H9 (cell line): ENCODE results near the gene PXYLP1. TPM values are rescaled to one million over a fixed set of nuclear protein-coding genes. Genes with fewer than 3 reads are reported as not detected.
A peak's percentile ranks its signal among the peaks of the same experiment; 100 is the strongest.

ENCODE experiments used
- DNase-seq: peaks from one replicate; pipeline ENCODE4 v3.0.0-alpha.2; 2017
- H2AFZ ChIP-seq: one replicate; pipeline ENCODE4 v1.6.1; 2013; ENCODE audit warnings: mild to moderate bottlenecking, low read length, control low read depth, moderate library complexity
- H2AK5ac ChIP-seq: 2 replicates; pipeline ENCODE4 v1.6.1; 2013; ENCODE audit warnings: low read length, control low read depth, mixed read lengths; ENCODE audit not compliant: insufficient read length
- H2BK120ac ChIP-seq: one replicate; pipeline ENCODE4 v1.6.1; 2013; ENCODE audit warnings: low read depth, mild to moderate bottlenecking, low read length, control low read depth, inconsistent platforms; ENCODE audit not compliant: poor library complexity, severe bottlenecking
- H2BK12ac ChIP-seq: 2 replicates; pipeline ENCODE4 v1.6.1; 2013; ENCODE audit warnings: low read length, control low read depth, mixed read lengths, low read depth; ENCODE audit not compliant: insufficient read length
- H2BK15ac ChIP-seq: 2 replicates; pipeline ENCODE4 v1.6.1; 2013; ENCODE audit warnings: low read depth, low read length, control low read depth
- H2BK20ac ChIP-seq: one replicate; pipeline ENCODE4 v1.6.1; 2013; ENCODE audit warnings: low read depth, mild to moderate bottlenecking, low read length, control low read depth, inconsistent platforms; ENCODE audit not compliant: poor library complexity, severe bottlenecking
- H2BK5ac ChIP-seq: 2 replicates; pipeline ENCODE4 v1.6.1; 2013; ENCODE audit warnings: low read length, control low read depth, mixed read lengths; ENCODE audit not compliant: insufficient read length
- H3K14ac ChIP-seq: 2 replicates; pipeline ENCODE4 v1.6.1; 2013; ENCODE audit warnings: low read length, control low read depth; ENCODE audit not compliant: insufficient read depth
- H3K18ac ChIP-seq: 2 replicates; pipeline ENCODE4 v1.6.1; 2013; ENCODE audit warnings: low read depth, mild to moderate bottlenecking, mixed read lengths, low read length, control low read depth; ENCODE audit not compliant: insufficient read length
- H3K23ac ChIP-seq: 2 replicates; pipeline ENCODE4 v1.6.1; 2013; ENCODE audit warnings: low read length, control low read depth, mixed read lengths, low read depth; ENCODE audit not compliant: insufficient read length
- H3K23me2 ChIP-seq: 2 replicates; pipeline ENCODE4 v1.6.1; 2013; ENCODE audit warnings: low read depth, mild to moderate bottlenecking, mixed read lengths, low read length, control low read depth; ENCODE audit not compliant: insufficient read length, poor library complexity, severe bottlenecking
- H3K27ac ChIP-seq: 2 replicates; pipeline ENCODE4 v1.5.1; 2013; ENCODE audit warnings: low read length, control low read depth, mixed read lengths, low read depth; ENCODE audit not compliant: insufficient read length
- H3K27me3 ChIP-seq: 2 replicates; pipeline ENCODE4 v1.6.1; 2013; ENCODE audit warnings: low read length, control low read depth, inconsistent platforms; ENCODE audit not compliant: insufficient read depth
- H3K4ac ChIP-seq: 2 replicates; pipeline ENCODE4 v1.6.1; 2013; ENCODE audit warnings: low read depth, mild to moderate bottlenecking, control low read depth, inconsistent platforms, low read length, moderate library complexity
- H3K4me1 ChIP-seq: 2 replicates; pipeline ENCODE4 v1.6.1; 2013; ENCODE audit warnings: low read length, control low read depth, inconsistent platforms; ENCODE audit not compliant: insufficient read depth
- H3K4me2 ChIP-seq: 2 replicates; pipeline ENCODE4 v1.6.1; 2013; ENCODE audit warnings: low read length, control low read depth, mixed read lengths; ENCODE audit not compliant: insufficient read length, insufficient read depth
- H3K56ac ChIP-seq: 2 replicates; pipeline ENCODE4 v1.6.1; 2013; ENCODE audit warnings: low read depth, mild to moderate bottlenecking, mixed read lengths, low read length, control low read depth; ENCODE audit not compliant: insufficient read length
- H3K79me1 ChIP-seq: 2 replicates; pipeline ENCODE4 v1.6.1; 2013; ENCODE audit warnings: low read depth, mild to moderate bottlenecking, moderate library complexity, low read length, control low read depth, inconsistent platforms; ENCODE audit not compliant: insufficient read depth, poor library complexity, severe bottlenecking
- H3K79me2 ChIP-seq: 2 replicates; pipeline ENCODE4 v1.6.1; 2013; ENCODE audit warnings: low read length, control low read depth, inconsistent platforms; ENCODE audit not compliant: insufficient read depth
- H3K9ac ChIP-seq: 2 replicates; pipeline ENCODE4 v1.6.1; 2013; ENCODE audit warnings: low read length, control low read depth, mixed read lengths; ENCODE audit not compliant: insufficient read length; ENCODE audit errors: extremely low read depth
- H3K9me3 ChIP-seq: one replicate; pipeline ENCODE4 v1.6.1; 2013; ENCODE audit warnings: low read depth, low read length, inconsistent platforms; ENCODE audit not compliant: control insufficient read depth
- H3T11ph ChIP-seq: one replicate; pipeline ENCODE4 v1.6.1; 2013; ENCODE audit warnings: mild to moderate bottlenecking, low read length, control low read depth, inconsistent platforms
- H4K20me1 ChIP-seq: one replicate; pipeline ENCODE4 v1.6.1; 2013; ENCODE audit not compliant: control insufficient read depth, insufficient read length, insufficient read depth
- H4K5ac ChIP-seq: 2 replicates; pipeline ENCODE4 v1.6.1; 2013; ENCODE audit warnings: low read depth, mild to moderate bottlenecking, mixed read lengths, low read length, control low read depth; ENCODE audit not compliant: insufficient read length
- H4K8ac ChIP-seq: replicated peaks from 2 replicates; pipeline ENCODE4 v1.6.1; 2013; ENCODE audit warnings: low read length, control low read depth, mixed read lengths, low read depth; ENCODE audit not compliant: insufficient read length
- H4K91ac ChIP-seq: 2 replicates; pipeline ENCODE4 v1.6.1; 2013; ENCODE audit warnings: low read depth, mild to moderate bottlenecking, moderate library complexity, mixed read lengths, low read length, control low read depth; ENCODE audit not compliant: insufficient read length
- H3K27ac Mint-ChIP-seq, 3 experiments: 2 replicates in 2 of 3; 3 replicates in 1 of 3; pipeline ENCODE4 v1.8.0; 2020 to 2021; ENCODE audit warnings: mixed read lengths in 3 of 3, mild to moderate bottlenecking in 1 of 3, moderate library complexity in 1 of 3
- H3K27me3 Mint-ChIP-seq: 2 replicates; pipeline ENCODE4 v1.8.0; 2021; ENCODE audit warnings: low read depth, mild to moderate bottlenecking, moderate library complexity, mixed read lengths
- H3K36me3 Mint-ChIP-seq, 3 experiments: 2 replicates in 2 of 3; 3 replicates in 1 of 3; pipeline ENCODE4 v1.8.0; 2020 to 2021; ENCODE audit warnings: low read depth in 3 of 3, mixed read lengths in 3 of 3; ENCODE audit not compliant: insufficient read depth in 1 of 3
- H3K4me1 Mint-ChIP-seq, 2 experiments: 2 replicates each; pipeline ENCODE4 v1.8.0; 2020; ENCODE audit warnings: mixed read lengths in 2 of 2
- H3K4me3 Mint-ChIP-seq, 2 experiments: 2 replicates in 1 of 2; 3 replicates in 1 of 2; pipeline ENCODE4 v1.8.0; 2020 to 2021; ENCODE audit warnings: mild to moderate bottlenecking in 2 of 2, mixed read lengths in 2 of 2, moderate library complexity in 1 of 2
- H3K9me3 Mint-ChIP-seq, 2 experiments: 2 replicates in 1 of 2; 3 replicates in 1 of 2; pipeline ENCODE4 v1.8.0; 2020; ENCODE audit warnings: mild to moderate bottlenecking in 2 of 2, mixed read lengths in 2 of 2, moderate library complexity in 1 of 2
- CTCF ChIP-seq: fragments of 200-600 bp; sonication (generic); conservative IDR thresholded peaks from 3 replicates; pipeline ENCODE4 v1.8.0; 2021; ENCODE audit warnings: antibody characterized with exemption, mild to moderate bottlenecking
- WGBS: extraction: QIAGEN DNeasy Blood & Tissue Kit; methylation state at CpG from one replicate; pipeline ENCODE4 v1.1.7; 2013; ENCODE audit warnings: missing lambda C conversion rate, low lambda C conversion rate, mixed read lengths; ENCODE audit not compliant: insufficient read length; ENCODE audit errors: extremely low coverage; 5-methylcytosine and 5-hydroxymethylcytosine counted together
- total RNA-seq: library from RNA; stranded (reverse); gene quantifications from 2 replicates; pipeline ENCODE4 v1.2.1, GENCODE V29; 2021

The PXYLP1 gene
- total RNA-seq, 1 experiment from 2014 or later: 17.9 TPM

- Histone ChIP-seq H2BK20ac (no peak overlapping the region), H3K9ac (no peak overlapping the region), H3K14ac (no peak overlapping the region), H3K23me2 (no peaks in the 10 kb centered on the region), H3K4ac (no peak overlapping the region), H4K8ac (no peak overlapping the region), H3K56ac (no peak overlapping the region), H3T11ph (no peak overlapping the region), H3K18ac (no peak overlapping the region), H2BK5ac (no peak overlapping the region), H4K5ac (no peak overlapping the region), H2BK15ac (no peak overlapping the region), H3K4me2 (no peak overlapping the region), H3K79me1 (no peaks in the 10 kb centered on the region), H3K23ac (no peak overlapping the region), H2BK120ac (no peak overlapping the region), H2BK12ac (no peak overlapping the region), H2AFZ (no peak overlapping the region), H3K4me1 (no peaks in the 10 kb centered on the region), H3K79me2 (no peaks in the 10 kb centered on the region), H4K91ac (no peak overlapping the region), H2AK5ac (no peak overlapping the region), H4K20me1 (no peaks in the 10 kb centered on the region), H3K9me3 (no peaks in the 10 kb centered on the region), H3K27me3 (no peaks in the 10 kb centered on the region), H3K27ac (no peak overlapping the region)
- Mint-ChIP-seq H3K9me3 (no peaks in the 10 kb centered on the region; a peak in 1 of 5 replicates), H3K27me3 (no peaks in the 10 kb centered on the region), H3K4me3 (no peak overlapping the region), H3K27ac (0 out of 7 replicates have a peak overlapping the region, but pooled peaks of 1 of the 3 experiments have one; percentile 61), H3K4me1 (peaks cover 2 to 4% of the 10 kb centered on the region in 2 experiments; a peak in 3 of 4 replicates), H3K36me3 (peaks cover 3 to 14% (median 7%) of the 10 kb centered on the region in 3 experiments; a peak in 5 of 7 replicates)
- WGBS: no CpG with 5 or more reads among the region's 2 CpGs
- TF ChIP-seq CTCF: no peak
- no peak for DNase-seq
Measured at GRCh38 chr3:141246958-141247301, 15.3 kb downstream of the PXYLP1 start.
